ENCODE measurements around the gene ZYX.

The ZYX gene

DNA sequence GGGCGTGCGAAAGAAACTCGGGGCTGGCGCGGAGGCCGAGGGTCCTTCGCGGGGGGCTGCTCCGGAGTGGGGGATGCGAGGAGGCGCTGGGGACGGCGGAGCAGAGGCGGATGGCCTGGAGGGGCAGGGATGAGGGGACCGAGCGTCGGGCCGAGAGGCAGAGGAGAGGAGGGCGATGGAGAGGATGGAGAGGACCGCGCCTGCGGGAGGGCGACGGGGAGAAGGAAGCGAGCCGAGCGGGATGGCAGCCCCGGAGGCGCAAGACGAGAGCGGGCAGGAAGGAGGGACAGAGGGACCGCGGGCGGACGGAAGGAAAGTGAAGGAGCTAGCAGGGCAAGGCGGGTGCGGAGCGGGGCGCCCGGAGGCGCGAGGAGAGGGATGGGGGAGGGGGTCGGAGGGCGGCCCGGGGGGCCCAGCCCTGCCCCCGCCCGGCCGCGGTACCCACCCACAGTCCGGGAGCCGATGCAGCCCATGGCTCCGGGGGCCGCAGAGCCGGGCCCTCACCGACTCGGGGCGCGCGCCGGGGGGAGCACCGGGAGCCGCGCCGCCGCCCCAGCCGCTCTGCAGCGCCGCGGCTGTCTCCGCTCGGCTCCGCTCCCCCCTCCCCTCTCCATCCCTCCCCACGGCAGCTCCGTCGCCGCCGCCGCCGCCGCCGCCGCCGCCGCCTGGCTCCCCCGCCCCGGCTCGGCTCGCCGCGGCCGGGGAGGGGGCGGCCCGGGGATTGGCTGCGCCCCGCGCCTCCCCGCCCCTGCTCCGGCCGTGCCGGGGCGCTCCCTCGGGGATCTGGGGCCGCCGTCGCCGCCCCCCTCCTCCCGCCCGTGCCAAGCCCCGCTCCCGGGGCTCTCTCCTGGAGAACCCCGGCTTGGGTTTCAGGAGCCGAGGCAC lies 18.8 kb upstream of the ZYX start, which contains the start of gene FAM131B:
FAM131B (minus strand) TSS at position 583 of the 885 bp plus-strand sequence; CDS start at position 473, 110 bp downstream.
- DNase-seq = peak; percentile 6

GRCh38 chr7:143363016-143363937 lies 17.9 kb upstream of the ZYX start:
- no peak for DNase-seq

DNA sequence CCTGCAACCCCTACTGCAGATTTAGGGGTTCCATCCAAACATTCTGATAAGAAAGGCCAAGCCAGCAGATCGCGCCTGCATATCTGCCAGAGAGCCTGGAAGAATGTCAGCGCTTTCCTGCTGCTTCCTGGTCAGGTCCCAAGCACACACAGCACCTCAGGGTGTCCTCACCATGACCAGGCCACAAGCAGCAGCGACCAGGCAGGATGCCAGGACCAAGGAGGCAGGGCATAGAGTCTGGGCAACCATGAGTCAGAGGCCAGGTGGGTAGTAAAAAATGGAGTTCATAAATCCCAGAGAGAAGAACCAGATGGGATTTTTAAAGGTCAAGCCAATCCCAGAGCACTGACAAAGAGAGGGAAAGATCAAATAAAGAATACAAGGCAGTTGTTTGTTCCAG lies 13.2 kb upstream of the ZYX start:
- DNase-seq = peak; percentile 20

- DNase-seq = no peak
Measured at GRCh38 chr7:143368387-143368786, 12.8 kb upstream of the ZYX start.

GRCh38 chr7:143369678-143370651 lies 11.2 kb upstream of the ZYX start:
- DNase-seq = no peak

- DNase-seq = no peak
Measured at GRCh38 chr7:143372070-143372469, 9.1 kb upstream of the ZYX start.

GRCh38 chr7:143373255-143373794 lies 7.8 kb upstream of the ZYX start:
- DNase-seq = no peak

DNA sequence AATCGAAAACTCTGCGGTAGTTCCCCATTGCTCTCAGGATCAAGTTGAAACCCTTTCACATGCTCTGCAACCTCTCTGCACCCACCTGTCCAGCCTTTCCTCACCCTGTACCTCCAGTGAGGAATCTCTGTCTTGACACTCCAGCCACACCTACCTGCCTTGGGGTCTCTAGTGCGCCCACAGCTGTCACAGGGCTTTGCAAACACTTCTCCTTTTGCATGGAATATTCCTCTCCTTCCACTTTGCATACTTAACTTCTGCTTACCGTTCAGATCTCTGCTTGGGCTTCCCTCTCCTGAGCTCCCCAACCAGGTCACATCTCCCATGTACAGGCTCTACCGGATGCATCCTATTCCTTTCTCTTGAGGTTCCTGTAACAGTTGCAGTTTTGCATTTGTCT lies 6.6 kb upstream of the ZYX start:
- DNase-seq = no peak

GRCh38 chr7:143375298-143376034 lies 5.7 kb upstream of the ZYX start:
- no peak for DNase-seq

- no peak for DNase-seq
Measured at GRCh38 chr7:143376396-143376795, 4.7 kb upstream of the ZYX start.

DNA sequence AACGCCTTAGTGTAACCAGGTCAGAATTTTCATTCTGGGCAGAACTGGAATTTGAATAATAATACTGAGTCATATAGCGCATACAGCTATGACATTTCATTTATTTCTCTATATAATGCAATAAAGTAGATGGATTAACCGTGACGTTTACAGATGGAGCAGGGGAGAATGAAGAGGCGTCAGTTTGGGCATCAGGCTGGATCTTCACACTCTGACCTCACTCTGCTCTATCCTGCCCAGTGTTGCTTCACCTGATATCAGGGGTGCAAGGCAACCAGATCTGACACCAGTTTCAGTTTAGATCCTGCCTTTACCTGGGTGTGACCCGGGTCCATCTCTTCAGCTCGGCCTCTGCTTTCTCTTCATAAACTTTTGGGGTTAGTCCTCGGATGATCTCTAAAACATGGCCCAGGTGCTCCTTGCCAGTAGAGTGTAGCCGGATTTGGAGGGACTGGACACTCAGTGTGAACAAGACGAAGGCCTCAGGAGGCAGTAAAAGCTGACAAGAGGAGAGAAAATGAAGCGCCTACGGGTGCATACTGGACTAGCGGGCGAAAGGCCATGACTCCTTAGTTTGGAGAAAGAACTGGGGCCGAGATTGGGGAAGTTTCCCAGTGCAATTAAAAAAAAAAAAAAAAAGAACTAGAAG lies 1.4 kb upstream of the ZYX start:
- no peak for DNase-seq

DNA sequence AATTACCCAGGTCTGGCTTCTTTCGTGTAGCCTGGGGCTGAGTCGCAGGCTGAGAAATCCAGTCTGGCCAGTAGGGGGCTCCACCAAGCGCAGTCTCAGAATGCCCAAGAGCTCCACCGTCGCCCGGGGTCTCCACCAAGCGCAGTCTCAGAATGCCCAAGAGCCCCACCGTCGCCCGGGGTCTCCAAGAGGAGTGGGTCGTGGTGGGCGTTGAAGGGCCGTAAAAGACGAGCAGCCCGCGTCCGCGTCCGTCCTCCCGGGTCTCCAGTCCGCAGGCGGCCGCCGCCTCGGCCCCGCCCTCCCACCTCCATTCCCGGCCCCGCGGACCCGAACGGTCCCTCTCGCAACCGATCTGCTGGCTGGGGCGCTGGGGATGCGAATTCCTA lies 892 bp upstream of the ZYX start:
- DNase-seq = peak; percentile 82

GRCh38 chr7:143381427-143382125 lies 431 bp downstream of the ZYX start:
- DNase-seq = peak; percentile 50

GRCh38 chr7:143382126-143382790 lies 1.1 kb downstream of the ZYX start:
- DNase-seq = no peak

DNA sequence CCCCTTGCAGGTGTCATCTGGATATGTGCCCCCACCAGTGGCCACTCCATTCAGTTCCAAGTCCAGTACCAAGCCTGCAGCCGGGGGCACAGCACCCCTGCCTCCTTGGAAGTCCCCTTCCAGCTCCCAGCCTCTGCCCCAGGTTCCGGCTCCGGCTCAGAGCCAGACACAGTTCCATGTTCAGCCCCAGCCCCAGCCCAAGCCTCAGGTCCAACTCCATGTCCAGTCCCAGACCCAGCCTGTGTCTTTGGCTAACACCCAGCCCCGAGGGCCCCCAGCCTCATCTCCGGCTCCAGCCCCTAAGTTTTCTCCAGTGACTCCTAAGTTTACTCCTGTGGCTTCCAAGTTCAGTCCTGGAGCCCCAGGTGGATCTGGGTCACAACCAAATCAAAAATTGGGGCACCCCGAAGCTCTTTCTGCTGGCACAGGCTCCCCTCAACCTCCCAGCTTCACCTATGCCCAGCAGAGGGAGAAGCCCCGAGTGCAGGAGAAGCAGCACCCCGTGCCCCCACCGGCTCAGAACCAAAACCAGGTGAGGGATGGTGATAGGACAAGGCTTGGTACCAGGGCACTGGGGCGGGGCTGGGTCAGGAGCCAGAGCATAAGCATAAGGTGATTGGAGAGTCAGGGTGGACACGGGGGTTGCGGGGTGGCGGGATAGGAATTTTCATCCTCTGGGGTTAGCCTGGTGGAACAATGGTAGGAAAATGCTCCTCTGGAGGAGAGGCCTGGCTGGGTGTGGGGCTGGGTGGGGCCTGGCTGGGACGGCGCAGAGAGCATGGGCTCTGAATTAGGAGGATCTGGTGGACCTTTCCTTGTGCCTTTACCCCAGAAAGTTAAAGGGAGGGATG lies 1.9 kb downstream of the ZYX start:
- DNase-seq = no peak

- no peak for DNase-seq
Measured at GRCh38 chr7:143383642-143383957, 2.5 kb downstream of the ZYX start.

DNA sequence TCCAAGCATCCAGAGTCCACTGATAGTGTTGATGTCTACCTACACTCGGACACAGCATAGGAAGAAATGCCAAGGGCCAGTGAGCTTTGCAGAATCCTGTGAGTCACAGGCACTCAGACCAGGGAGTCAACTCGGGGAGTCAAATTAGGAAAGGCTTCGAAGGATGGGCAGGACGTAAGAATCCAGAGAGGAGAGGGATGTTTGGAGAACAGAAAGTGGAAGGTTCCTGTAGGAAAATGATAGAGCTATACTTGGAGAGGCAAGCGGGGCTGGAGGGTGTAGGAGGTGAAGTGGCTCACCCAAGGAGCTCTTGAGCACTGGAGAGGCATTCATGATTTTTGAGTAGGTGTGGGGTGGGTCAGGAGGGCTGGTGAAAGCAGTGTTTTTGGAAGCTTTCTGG lies 3.0 kb downstream of the ZYX start:
- peak; percentile 81 for DNase-seq

DNA sequence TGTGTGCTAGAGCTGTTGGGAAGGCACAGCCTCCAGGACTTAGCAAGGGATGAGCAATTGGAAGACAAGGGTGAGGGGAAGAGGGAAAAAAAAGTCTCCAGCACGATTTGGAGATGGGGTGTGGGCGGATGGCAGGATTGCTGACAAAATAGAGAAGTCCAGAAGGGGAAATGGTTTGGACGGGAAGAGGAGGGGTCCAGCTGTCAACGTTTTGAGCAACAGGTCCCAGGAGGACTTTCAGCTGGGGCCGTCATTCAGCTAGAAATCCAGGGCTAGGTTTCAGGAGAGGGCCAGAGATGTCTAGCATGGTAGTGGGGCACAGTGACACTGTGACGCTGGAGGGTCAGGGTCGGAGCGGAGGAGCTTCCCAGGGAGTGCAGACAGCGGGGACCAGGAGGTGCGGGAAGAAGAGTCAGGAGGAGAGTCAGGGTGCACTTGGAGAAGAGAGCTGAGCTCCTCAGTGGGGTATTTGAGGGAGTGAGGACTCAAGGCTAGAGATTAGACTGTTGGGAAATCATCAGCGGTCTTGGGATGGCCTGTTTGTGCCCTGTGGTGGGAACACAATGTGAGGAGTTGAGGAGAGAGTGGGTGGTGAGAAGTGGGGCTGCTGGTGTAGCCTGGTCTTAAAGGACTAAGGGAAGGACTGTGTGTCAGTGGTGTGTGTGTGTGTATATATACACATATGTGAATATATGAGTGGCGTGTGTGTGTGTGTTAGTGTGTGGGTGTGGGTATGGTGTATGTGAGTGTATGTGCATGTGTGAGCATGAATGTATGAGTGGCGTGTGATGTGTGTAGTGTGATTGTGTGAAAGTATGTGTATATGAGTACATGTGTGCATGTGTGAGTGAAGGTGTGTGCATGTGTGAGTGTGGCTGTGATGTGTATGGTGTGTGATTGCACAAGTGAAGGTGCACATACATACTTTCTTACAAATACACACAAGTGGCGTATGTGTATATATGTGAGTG lies 3.8 kb downstream of the ZYX start:
- no peak for DNase-seq

All from HCEC 1CT (cell line).